ENCODE results near the gene CMBL. TPM values are rescaled to one million over a fixed set of nuclear protein-coding genes. Genes with fewer than 3 reads are reported as not detected.
A peak's percentile ranks its signal among the peaks of the same experiment; 100 is the strongest.

Gene CMBL
- total and polyA plus RNA-seq, 8 donors, result 2.7 to 153 (median 19.0) TPM; not detected in 1

- no peaks in the 10 kb centered on the region for H3K27me3 ChIP-seq
- 41 to 67% (median 65%) methylated on average over 4 of the region's 4 CpGs for WGBS, 5 donors
- intact Hi-C loops (cut with DNase I; ENCODE audit: low total_unique reads), result no loop called here
- H3K4me3 ChIP-seq, result no peak overlapping the region
- peak in 1 of 2 donors; percentile 44 for DNase-seq
- H3K27ac ChIP-seq, result peak overlapping the region in 2 of 5 donors; percentile 8 to 28
- TF ChIP-seq, protein P1, sequence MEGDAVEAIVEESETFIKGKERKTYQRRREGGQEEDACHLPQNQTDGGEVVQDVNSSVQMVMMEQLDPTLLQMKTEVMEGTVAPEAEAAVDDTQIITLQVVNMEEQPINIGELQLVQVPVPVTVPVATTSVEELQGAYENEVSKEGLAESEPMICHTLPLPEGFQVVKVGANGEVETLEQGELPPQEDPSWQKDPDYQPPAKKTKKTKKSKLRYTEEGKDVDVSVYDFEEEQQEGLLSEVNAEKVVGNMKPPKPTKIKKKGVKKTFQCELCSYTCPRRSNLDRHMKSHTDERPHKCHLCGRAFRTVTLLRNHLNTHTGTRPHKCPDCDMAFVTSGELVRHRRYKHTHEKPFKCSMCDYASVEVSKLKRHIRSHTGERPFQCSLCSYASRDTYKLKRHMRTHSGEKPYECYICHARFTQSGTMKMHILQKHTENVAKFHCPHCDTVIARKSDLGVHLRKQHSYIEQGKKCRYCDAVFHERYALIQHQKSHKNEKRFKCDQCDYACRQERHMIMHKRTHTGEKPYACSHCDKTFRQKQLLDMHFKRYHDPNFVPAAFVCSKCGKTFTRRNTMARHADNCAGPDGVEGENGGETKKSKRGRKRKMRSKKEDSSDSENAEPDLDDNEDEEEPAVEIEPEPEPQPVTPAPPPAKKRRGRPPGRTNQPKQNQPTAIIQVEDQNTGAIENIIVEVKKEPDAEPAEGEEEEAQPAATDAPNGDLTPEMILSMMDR (IDR thresholded peaks at IDR 0.05), result no peak
- TF ChIP-seq POLR2A (IDR thresholded peaks at IDR 0.05), result no peak
- TF ChIP-seq EP300 (IDR thresholded peaks at IDR 0.05), result no peak
- no peak for TF ChIP-seq POLR2AphosphoS5 (IDR thresholded peaks at IDR 0.05)
- H3K4me1 ChIP-seq, result peaks cover 0 to 8% (median 3%) of the 10 kb centered on the region in 4 donors
- peaks cover 21 to 50% (median 44%) of the 10 kb centered on the region in 4 donors for H3K36me3 ChIP-seq
- H3K9me3 ChIP-seq, result no peaks in the 10 kb centered on the region
Observed at GRCh38 chr5:10266839-10267238, 40.9 kb downstream of the CMBL start.

DNA sequence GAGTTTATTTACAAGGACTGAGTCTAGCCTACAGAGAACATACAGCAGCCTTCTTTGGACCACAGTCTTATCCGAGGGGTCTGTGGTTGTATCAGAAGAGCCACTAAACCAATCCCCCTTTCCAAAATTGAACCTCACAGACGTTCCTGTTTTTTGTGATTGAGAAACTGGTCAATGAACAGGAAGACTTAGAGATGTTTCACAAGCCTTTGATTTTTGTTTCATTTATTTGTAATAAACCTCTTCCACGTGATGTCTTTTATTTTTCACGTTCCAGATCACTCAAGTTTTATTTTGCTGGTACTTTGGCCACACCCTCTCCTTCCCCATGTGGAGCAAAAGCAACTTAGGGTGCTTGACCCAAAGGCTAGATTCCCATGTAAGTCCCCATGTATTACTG, 41.6 kb downstream of the CMBL start:
- WGBS, 5 donors, result 57 to 74% (median 69%) methylated on average over 4 of the region's 4 CpGs
- intact Hi-C loops (cut with DNase I; ENCODE audit: low total_unique reads), result no loop called here
- Histone ChIP-seq H3K36me3 (peaks cover 26 to 53% (median 49%) of the 10 kb centered on the region in 4 donors), H3K9me3 (no peaks in the 10 kb centered on the region), H3K27me3 (no peaks in the 10 kb centered on the region), H3K27ac (no peak overlapping the region), H3K4me1 (peaks cover 0 to 8% (median 3%) of the 10 kb centered on the region in 4 donors), H3K4me3 (no peak overlapping the region)
- TF ChIP-seq EP300 (IDR thresholded peaks at IDR 0.05) (no peak), POLR2A (IDR thresholded peaks at IDR 0.05) (no peak), POLR2AphosphoS5 (IDR thresholded peaks at IDR 0.05) (no peak)
- TF ChIP-seq, protein P1 (IDR thresholded peaks at IDR 0.05), result no peak
- no peak for DNase-seq

DNA sequence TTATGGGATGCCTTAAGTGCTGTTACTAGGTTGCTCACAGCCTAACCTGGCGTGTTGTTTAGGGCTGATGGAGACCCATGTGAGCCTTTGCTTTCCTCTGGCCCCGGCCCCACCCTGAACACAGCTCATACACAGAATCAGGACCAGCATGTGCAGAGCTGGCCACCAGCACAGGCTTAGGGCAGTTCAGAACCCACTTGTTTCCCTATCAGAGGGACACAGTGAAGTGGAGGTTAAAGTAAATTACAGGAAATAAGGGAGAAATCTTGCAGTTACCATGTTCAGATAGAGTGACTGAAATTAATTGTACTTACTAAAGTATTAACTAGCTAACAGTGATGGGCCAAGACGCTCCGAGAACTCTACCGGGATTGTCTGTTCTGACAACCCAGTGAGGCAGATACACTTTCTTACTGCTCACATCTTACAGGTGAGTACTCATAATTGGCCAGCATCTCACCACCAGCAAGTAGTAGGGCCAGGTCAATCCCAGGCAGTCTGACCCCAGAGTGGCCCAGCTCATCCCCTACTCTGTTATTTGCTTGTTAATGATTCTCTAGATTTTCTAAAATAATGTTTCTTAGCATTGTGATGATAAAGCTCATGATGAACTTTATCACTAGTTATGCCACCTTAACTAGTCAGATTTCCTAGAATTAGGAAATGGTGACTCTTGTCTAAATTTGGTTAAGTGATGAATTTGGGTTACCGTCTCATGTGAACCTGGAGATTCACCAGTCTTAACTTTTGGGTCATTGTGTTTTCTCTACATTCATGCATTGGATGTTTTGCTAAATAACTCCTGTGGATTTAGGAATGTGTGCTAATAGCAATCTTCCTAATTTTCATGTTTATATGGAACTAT, 42.2 kb downstream of the CMBL start:
- TF ChIP-seq, protein P1 (IDR thresholded peaks at IDR 0.05), result no peak
- TF ChIP-seq POLR2A (IDR thresholded peaks at IDR 0.05) (no peak), POLR2AphosphoS5 (IDR thresholded peaks at IDR 0.05) (no peak), EP300 (IDR thresholded peaks at IDR 0.05) (no peak)
- DNase-seq, result no peak
- Histone ChIP-seq H3K27ac (no peak overlapping the region), H3K4me1 (peaks cover 0 to 8% (median 3%) of the 10 kb centered on the region in 4 donors), H3K27me3 (no peaks in the 10 kb centered on the region), H3K9me3 (no peaks in the 10 kb centered on the region), H3K4me3 (no peak overlapping the region), H3K36me3 (peaks cover 33 to 59% (median 56%) of the 10 kb centered on the region in 4 donors)
- 63 to 73% (median 64%) methylated on average over 6 of the region's 6 CpGs for WGBS, 5 donors
- intact Hi-C loops (cut with DNase I; ENCODE audit: low total_unique reads), result no loop called here

GRCh38 chr5:10264604-10265003, 43.1 kb downstream of the CMBL start:
- peaks cover 0 to 8% (median 3%) of the 10 kb centered on the region in 4 donors for H3K4me1 ChIP-seq
- WGBS, 5 donors, result 66 to 74% (median 73%) methylated on average over 3 of the region's 3 CpGs
- intact Hi-C loops (cut with DNase I; ENCODE audit: low total_unique reads), result no loop called here

More at GRCh38 chr5:10264604-10265003, 43.1 kb downstream of the CMBL start:
- peaks cover 42 to 68% (median 65%) of the 10 kb centered on the region in 4 donors for H3K36me3 ChIP-seq
- no peaks in the 10 kb centered on the region for H3K27me3 ChIP-seq
- H3K4me3 ChIP-seq, result no peak overlapping the region
- no peaks in the 10 kb centered on the region for H3K9me3 ChIP-seq
- no peak overlapping the region for H3K27ac ChIP-seq
- no peak for TF ChIP-seq EP300 (IDR thresholded peaks at IDR 0.05)
- no peak for TF ChIP-seq POLR2AphosphoS5 (IDR thresholded peaks at IDR 0.05)
- TF ChIP-seq, protein P1 (IDR thresholded peaks at IDR 0.05), result no peak
- no peak for DNase-seq
